ENCODE measurements around the gene ATP11A.
"Not testable (repeated sequence)": the region's sequence is repeated elsewhere in the genome, so short reads cannot be mapped to it uniquely, and the experiment has no call there.

DNA sequence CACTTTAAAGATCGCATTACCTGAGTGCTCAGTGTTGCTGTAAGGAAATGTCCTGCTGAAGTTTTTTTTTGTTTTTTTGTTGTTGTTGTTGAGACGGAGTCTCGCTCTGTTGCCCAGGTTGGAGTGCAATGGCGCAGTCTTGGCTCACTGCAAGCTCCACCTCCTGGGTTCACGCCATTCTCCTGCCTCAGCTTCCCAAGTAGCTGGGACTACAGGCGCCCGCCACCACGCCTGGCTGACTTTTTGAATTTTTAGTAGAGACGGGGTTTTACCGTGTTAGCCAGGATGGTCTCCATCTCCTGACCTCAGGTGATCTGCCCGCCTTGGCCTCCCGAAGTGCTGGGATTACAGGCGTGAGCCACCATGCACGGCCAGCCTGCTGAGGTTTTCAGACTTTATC lies 175.6 kb downstream of the ATP11A start:
- TF ChIP-seq, protein P1, sequence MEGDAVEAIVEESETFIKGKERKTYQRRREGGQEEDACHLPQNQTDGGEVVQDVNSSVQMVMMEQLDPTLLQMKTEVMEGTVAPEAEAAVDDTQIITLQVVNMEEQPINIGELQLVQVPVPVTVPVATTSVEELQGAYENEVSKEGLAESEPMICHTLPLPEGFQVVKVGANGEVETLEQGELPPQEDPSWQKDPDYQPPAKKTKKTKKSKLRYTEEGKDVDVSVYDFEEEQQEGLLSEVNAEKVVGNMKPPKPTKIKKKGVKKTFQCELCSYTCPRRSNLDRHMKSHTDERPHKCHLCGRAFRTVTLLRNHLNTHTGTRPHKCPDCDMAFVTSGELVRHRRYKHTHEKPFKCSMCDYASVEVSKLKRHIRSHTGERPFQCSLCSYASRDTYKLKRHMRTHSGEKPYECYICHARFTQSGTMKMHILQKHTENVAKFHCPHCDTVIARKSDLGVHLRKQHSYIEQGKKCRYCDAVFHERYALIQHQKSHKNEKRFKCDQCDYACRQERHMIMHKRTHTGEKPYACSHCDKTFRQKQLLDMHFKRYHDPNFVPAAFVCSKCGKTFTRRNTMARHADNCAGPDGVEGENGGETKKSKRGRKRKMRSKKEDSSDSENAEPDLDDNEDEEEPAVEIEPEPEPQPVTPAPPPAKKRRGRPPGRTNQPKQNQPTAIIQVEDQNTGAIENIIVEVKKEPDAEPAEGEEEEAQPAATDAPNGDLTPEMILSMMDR (IDR thresholded peaks at IDR 0.05) = not testable (repeated sequence)
- not testable (repeated sequence) for TF ChIP-seq POLR2A, POLR2AphosphoS5, EP300 (IDR thresholded peaks at IDR 0.05)

All from sigmoid colon (tissue), 4 donors.